ENCODE data around the gene SNX20.

SNX20 gene

DNA sequence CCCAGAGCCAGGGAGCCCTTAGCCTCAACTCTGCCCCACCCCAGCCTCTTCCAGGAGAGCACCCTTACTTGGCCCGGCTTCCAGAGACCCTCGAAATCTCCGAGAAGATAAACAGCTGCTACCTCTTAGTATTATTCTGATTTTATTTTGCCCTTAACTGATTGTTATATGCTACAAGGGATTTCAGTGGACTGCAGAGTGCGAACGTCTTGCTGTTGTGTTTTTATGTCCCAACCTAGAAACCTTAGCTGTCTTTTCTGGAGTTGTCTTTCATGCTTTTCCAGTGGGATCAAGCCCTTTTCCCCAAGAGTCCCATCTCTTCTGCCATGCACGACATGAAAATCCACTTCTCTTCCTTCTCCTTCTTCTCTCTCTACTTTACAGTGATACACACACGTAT is 47.0 kb downstream of the SNX20 start:
- no peak for DNase-seq

DNA sequence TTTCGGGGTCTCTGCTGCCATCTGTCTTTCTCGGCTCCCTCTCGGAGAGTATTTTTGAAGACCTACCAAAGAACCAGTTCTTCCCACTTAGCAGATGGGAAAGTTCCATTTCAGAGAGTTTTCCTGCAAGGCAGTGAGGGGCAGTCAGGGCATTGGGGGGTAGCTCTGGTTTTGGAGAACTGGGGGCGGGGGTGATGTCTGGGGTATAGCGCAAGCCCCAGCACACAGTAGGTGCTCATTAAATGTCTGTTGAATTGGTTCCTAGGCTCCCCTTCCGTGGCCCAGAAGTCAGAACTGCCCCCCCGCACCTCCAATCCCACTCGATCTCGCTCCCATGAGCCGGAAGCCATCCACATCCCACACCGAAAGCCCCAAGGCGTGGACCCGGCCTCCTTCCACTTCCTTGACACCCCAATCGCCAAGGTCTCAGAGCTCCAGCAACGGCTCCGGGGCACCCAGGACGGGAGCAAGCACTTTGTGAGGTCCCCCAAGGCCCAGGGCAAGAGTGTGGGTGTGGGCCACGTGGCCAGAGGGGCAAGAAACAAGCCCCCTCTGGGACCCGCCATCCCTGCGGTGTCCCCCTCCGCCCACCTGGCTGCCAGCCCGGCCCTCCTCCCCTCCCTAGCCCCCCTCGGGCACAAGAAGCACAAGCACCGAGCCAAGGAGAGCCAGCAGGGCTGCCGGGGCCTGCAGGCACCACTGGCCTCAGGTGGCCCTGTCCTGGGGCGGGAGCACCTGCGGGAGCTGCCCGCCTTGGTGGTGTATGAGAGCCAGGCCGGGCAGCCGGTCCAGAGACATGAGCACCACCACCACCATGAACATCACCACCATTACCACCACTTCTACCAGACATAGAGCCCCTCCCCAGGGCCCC is 47.9 kb downstream of the SNX20 start:
- no peak for DNase-seq

DNA sequence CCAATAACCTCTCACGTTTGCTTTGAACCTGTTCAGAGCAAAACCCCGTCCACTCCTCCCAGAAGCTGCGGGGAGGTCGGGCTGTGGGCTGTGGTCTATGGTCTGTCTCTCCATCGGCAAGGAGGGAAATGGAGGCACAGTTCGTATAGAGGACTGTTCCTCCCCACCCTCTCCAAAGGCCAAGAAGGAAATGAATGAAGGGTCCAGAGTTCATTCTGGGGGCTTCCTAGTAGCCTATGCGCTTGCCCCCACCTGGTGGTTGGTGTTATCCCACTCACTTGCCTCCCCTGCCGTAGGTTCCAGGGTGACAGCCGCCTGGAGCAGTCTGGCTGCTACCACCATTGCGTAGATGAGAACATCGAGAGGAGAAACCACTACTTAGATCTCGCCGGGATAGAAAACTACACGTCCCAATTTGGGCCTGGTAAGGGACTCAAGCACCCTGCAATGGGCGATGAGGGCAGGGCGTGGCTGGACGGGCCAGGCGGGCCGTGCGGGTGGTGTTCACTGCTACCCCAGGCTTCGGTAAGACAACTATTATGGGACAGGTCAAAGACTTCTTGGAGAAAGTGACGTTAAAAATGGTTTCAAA is 49.0 kb downstream of the SNX20 start:
- no peak for DNase-seq

DNA sequence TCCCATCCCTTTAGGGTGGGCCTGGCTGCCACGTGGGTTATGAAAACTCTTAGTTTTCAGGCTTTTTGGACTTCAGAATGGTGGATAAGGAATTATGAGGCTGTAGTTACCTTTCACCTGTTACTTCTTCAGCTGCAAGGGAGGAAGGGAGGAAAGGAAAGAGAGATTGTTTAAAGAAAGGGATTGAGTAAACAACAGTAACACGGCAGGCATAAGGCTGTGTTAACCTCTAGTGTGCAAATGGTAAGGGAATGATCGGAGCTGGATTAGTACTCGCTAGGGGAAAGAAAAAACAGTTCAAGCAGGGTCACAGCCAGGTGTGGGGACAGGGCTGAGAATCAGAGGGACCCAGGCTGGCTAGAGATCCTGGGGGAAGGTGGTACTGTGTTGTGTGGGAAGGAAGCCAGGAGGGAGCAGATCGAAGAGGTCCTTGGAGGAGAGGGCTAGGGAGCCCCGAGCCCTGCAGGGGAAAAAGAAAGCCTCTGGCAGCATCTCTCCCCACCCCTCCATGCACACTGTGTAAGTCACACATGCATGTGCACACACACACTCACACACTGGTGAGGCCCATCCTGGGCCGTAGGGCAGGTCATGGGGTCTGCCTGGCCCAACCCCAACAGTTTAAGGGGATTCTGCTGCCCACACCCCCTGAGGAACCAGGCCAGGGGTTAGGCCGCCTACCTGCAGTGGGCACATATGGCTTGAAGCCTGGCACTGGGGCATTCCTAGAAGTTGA is 49.7 kb downstream of the SNX20 start:
- DNase-seq = no peak

DNA sequence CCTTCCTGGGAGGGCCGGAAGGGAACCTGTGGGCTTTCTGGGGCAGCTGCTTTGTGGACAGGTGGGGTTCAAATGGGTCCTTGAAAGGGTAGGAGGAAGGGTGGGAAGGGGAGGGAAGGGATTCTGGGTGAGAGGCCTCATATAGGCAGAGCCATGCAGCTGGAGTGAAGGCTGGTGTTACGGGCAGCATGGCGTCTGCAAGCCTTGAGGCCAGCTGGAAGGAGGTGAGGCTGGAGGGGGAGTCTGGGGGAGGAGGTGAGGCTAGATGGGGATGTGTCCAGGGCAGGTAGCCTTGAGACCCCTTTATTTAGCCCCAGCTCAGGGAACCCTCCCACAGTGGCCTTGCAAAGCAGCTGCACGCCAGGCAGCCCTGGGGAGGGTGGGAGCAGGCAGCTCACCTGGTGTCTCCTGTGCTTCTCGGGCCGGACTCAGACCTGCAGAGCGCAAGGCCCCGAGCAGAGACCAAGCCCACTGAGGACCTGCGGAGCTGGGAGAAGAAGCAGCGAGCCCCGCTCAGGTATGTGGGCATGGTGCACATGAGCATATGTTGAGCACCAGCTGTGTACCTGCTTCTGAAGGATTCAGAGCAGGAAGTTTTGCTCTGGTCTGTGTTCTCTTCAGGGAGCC is 50.6 kb downstream of the SNX20 start:
- DNase-seq = no peak

DNA sequence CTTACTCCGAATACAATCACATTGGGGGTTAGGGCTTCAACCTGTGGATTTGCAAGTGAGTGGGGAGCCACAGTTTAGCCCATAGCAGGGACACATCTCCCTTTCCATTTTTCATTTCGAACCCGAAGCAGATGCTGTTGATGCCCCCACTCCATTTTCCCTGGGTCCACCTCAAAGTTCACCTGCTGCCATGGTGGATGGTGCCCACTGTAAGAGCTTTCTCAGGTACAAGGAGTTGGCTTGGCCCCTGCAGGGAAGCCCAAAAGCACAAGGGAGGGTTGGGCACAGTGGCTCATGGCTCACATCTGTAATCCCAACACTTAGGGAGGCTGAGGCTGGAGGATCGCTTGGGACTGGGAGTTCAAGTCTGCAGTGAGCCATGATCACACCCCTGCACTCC is 51.8 kb downstream of the SNX20 start:
- no peak for DNase-seq

DNA sequence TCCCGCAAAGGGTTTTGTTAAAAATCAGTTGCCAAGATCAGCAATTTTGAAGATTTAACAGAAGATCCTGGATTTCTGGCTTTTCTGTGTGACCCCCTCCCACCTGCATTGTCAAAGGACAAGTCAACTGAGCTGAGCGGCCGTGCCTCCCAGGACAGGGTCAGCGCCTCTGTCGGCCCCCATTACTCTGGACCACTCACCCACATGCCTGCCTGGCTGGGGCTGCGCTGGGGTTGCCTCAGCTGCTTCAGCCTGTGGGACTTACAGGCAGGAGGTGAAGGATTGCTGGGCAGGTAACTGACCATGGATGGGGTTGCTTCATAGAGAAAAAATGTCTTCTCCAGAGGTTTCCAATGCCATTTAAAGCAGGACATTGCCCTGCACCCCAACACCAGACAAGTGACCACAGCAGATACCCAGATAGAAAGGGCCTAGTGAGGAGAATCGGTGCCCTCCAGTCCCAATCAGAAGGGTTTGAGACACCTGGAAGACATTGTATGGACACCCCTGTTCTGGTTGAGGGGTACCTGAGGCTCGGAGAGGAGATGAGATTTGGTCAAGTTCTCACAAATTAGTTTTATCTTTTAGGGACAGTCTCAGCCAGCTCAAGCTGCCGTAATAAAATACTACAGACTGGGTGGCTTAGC is 52.8 kb downstream of the SNX20 start:
- DNase-seq = no peak

DNA sequence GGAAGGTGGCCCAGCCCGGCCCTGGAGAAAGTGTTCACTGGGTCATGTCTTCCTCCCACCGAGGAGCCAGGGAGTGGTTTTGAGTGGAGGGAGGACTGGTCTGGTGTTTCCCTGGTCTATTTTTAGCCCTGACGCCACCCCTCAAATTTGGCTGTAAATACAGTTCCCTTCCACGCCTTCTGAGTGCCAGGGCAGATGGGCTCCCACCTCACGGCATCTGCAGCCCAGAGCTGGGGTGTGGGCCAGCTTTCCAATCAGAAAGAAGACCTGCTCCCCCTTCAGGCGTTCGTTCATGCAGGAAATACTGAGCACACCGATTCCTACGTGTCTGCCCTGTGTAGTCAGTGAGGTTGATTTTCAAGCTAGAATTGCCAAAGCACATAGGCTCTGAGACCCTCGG is 53.7 kb downstream of the SNX20 start:
- DNase-seq = peak; percentile 49 to 61

DNA sequence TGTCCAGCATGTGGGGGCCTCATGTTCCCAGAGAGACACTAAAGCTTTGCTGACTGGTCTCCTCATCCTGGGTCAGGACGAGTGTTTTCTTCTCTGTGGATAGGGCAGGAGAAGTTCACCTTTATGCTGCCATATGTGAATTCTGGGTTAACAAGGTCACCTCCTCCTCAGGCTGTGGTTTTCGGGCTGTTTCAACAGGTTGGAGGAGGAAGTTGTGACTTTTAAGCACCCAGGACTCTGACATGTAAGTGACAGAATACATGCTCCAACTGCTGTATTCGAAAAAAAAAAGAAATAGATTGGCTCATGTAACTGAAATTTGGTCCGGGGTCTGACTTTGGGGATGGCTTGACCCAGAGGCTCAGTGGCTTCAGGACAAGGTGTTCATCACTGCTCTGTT is 54.2 kb downstream of the SNX20 start:
- no peak for DNase-seq

DNA sequence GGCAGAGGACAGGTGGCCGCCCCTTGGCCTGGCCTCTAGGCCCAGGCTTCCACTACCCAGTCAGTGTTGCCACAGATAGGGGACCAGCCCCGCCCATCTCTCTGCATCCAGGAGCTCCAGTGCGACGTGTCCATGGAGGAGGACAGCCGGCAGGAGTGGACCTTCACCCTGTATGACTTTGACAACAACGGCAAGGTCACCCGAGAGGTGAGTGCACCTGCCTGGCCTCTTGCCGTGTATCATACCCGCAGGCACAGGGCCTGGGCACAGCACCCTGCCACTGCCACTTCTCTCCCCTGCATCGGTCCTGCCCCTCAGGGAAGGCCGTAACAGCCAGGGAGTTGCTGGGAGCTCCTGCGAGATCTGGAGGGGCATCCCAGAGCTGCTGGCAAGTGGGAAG is 55.7 kb downstream of the SNX20 start:
- no peak for DNase-seq

DNA sequence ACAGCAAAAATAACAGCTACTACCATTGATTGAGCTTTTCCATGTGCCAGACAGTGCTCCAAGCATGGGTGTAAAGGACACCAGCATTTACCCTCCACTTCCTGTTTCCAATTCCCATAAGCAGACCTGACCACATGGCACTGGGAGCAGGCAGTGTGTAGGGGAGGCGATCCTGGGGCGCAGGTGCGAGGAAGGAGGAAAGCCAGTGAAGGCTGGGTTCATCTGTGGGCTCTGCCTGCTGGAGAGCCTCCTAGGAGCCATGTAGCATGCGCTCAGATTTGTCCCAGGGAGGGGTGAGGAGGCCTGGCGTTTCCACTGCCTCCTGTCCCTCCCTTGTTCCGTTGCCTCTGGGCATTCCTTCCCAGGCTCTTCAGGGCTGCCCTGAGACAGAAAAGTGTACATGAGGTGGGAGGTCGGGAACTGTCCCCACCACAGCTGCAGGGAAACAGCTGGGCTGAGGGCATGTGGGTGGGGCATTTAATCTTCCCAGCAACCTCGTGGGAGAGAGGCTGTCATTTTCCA is 56.6 kb downstream of the SNX20 start:
- no peak for DNase-seq

DNA sequence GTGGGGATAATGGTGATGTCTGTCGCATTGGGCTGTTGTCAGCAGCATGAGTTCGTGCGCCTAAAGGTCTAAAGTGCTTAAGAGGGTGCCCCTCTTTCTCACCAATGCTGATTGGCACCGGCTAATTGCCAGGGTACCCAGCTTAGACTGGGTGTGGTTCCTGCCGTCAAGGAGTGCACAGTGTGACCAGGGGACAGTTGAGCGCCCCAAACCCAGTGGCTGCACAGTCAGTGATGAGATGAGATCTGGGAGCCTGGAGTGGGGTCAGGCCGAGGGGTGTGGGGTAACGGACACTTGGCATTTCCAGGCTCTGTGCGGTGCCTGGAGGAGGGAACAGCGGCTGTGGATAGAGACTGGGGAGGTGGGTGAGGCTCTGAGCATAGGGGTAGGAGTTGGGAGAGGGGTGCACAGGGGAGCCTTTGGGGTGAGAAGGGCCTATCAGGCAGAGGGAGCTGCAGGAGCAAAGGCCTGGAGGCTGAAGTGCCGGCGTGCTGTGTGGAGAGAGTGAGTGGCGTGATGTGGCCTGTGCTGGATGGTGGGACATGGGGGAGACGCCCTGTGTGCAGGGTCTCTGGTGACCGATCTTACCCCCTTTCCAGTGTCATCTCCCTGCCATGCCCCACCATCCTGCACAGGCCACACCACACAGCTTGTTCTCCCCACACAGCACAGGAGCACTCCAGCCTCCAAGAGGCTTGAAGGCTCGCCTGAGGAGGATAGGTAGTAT is 58.3 kb downstream of the SNX20 start:
- no peak for DNase-seq

DNA sequence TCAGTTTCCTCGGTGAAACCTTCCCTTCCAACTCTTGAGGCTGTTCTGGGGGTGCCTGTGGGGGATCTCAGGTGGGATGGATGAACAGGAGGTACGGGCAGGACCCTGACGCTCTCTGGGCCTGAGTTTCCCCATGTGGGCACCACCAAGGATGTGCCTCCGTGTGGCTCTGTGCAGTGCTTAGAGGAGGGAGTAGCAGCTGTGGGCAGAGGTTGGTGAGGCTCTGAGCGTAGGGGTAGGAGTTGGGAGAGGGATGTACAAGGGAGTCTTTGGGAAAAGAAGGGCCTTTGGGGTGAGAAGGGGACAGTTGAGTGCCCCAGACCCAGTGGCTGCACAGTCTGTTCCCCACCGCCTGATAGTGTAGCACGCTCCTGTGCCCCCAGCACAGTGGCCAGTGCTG is 59.1 kb downstream of the SNX20 start:
- DNase-seq = no peak

Data from CD4-positive, alpha-beta T cell treated with Interleukin-4 for 1 hour (primary cell).